GM19452 (cell line): ENCODE measurements around the gene ATP1A1.

Source experiments
- ATAC-seq: cut with Tn5 transposase; IDR thresholded peaks from one replicate; pipeline ENCODE4 v1.9.1; 2021; ENCODE audit not compliant: unreplicated experiment

The ATP1A1 gene

DNA sequence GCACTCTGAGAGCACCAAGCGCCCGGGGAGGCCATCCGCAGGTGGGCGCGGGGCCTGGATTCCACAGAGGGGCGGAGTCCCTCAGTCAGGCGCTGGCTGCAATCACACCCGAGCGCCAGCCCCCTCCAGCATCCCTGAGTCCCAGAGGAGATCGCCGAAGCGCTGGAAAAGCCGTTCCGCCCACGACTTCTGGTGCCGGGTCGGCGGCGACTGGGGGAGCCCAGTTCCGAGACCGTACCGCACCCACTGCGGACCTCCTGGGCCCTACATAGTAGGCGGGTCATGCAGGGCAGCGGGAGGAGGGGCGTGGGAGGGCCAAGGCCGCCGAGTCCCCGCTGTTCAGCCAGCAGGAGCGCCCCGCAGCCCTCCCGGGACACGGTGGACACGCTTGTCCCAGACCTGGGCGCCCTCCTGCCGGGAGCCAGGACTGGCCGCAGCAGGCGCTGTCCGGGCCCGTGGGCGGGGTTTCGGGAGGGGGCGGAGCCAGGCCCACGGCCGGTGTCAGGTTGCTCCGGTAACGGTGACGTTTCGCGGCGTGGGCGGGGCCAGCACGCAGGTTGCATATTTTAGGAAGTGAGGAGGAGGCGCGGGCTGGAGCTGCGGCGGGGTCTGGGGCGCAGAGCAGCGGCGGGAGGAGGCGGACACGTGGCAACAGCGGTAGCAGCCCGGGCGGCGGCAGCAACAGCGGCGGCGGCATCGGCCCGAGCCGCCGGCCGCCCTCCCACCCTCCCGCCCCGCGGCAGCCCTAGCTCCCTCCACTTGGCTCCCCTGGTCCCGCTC is at the start of gene ATP1A1:
Gene ATP1A1, plus strand, starts transcription at position 594 of the 780 bp plus-strand sequence. CDS start 268 bp downstream, outside the sequence.
- ATAC-seq: peak; percentile 65

DNA sequence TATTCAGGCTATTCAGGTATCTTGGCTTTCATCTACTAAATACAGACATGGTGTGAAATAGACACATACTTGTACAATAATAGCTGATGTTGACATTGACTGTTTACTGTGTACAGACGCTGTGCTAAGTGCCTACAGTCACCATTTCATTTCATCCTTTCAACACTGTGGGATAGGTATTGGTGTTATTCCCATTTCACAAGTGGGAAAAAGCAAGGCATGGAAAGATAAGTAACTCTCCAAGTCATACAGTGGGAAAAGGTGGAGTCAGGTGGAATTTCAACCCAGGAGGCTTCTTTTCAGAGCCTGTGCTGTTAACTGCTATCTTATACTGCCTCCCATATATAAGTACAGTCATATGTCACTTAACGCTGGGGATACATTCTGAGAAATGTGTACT is 49.6 kb upstream of the ATP1A1 start:
- no peak for ATAC-seq

DNA sequence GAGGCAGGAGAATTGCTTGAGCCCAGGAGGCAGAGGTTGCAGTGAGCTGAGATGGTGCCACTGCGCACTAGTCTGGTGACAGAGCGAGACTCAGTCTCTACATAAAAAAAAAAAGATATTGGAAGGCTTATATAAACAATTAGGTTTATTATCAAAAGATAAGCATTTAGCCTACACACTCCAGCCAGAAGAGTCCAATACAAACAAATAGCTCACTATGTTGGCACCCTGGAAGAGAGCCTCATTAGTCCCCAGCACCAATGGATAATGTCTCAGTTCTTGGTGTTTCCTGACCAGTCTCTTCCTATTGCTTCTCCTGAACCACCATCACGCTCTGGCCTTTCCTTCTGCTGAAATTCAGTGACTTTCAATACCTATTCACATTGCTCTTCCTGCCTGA is 48.6 kb upstream of the ATP1A1 start:
- no peak for ATAC-seq

DNA sequence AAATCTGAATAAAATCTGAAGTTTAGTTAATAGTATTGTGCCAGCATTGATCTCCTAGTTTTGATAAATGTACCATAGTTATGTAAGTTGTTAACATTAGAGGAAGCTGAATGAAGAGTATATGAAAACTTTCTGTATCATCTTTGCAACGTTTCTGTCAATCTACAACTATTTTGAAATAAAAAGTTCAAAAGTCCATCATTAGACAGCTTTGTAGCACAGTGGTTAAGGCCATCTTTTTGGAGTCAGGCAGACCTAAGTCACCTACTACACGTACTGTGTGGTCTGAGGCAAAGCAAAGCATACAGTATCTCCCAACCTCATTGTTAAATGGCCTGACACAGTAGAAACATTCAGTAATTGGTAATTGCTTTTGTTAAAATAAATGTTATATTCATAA is 47.9 kb upstream of the ATP1A1 start:
- no peak for ATAC-seq

DNA sequence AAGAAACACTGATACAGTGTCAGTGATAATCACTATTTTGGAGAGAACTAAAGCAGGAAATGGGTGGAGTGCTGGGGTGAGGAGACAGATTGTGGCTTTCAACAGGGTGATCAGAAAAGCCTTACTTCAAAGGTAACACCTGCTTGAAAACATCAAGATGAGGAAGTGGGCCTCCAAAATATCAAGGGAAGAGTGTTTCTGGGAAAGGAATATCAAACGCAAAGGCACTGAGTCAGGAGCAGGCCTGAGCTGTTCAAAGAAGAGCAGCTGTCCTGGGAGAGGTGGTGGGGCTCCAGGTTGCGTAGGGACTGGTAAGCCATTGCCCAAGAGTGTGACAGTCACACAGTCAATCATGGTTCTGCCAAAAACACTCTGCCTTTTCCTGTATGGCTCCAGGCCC is 47.1 kb upstream of the ATP1A1 start:
- no peak for ATAC-seq

DNA sequence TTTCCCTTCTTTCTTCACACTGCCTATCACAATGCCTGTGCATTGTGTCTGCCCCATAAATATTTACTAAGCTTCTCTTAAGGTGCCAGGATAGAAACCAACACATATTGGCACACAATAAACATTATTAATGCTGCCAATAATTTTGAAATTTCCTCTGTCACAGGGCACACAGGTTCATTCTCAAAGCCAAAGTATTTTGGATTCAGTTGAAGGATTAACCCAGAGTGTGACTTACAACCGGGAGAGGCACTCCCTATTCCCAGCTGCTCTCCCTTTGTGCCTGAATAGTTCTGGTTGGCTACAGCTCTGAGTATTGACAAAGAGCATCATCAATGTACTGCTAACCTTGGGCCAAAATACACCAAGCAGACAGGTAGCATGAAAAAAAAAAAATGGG is 46.6 kb upstream of the ATP1A1 start:
- ATAC-seq: no peak

DNA sequence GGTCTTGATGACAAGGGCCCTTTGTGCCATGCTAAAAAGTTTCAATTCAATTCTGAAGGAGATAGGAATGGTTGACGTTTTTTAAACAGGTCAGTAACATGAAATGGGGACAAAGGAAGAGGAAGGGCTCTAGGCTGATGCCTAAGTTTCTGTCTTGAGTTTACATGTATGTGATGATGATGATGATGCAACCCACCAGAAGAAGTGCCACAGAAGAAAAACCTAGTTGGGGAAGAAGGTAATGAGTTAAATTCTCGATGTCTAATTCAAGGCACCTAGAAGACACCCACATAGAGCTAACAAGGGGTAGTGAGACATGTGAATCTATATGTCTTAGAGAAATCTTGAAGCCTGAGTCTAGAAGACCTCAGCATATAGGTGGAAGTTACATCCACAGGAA is 44.4 kb upstream of the ATP1A1 start:
- ATAC-seq: no peak

DNA sequence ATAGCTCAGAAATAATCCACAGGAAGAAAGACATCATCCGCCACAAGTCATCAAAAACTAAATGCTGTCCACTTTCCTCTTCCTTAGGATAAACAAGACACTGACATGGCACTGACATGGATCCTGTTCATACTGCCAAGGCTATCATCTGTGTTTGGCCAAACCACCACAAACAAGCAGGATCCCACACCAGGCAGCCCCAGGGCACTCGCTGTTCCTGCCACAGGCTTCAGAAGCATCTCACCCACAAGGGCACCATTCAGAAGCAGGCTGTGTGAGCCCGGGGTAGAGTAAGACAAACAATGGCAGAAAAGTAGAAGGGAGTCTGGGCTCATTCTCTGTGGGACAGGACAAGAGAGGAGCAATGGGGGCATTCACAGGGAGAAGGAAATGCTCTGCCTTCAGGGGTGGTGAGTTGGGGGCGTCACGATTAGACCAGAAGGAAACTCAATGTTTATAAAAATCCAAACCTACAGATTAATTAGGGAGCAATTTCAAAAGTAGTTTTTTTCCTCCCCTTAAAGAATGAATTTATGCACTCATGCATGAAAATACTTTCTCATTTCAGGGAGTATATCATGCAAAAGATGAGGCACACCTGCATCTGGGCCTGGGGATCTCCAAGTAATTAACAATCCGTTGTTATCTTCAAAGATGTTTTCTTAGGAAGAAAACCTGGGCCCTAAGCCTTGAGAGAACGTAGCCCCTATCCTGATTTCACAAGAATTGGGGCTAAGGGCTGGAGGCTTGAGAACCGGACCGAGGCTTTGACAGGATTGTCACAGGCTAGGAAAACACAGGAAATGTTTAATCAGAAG is 43.3 kb upstream of the ATP1A1 start:
- no peak for ATAC-seq

DNA sequence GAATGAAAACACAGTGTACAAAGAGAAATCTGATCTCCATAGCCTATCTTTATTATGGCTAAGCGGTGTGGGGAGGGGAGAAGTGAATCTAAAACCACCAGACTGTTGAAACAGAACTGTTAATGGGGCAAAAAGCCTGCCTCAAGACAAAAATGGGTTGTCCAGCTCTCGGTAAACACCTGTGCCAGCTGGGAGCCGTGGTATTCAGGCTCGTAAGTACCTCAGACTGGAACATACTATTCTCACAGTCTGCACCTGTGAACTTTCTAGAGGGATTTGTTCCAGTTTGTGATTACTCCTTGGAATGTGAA is 42.7 kb upstream of the ATP1A1 start:
- no peak for ATAC-seq

DNA sequence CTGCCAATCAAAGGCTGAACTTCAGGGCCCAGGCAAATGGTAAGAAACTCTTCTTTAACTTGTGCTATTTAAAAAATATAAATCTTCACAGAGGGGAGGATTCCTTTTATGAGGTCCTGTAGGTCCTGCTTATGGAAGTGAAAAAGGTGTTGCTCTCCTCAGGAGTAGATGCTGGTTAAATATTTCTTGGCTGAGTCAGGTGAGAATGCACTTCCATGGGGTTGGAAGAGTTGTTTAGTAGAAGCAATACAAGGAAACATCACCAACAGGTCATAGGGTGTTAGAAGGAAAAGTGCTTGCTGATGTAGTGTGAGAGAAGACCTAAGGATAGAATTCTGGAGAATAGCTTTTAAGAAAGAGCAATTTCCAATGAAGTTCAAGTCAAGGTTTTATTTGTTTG is 42.2 kb upstream of the ATP1A1 start:
- no peak for ATAC-seq

DNA sequence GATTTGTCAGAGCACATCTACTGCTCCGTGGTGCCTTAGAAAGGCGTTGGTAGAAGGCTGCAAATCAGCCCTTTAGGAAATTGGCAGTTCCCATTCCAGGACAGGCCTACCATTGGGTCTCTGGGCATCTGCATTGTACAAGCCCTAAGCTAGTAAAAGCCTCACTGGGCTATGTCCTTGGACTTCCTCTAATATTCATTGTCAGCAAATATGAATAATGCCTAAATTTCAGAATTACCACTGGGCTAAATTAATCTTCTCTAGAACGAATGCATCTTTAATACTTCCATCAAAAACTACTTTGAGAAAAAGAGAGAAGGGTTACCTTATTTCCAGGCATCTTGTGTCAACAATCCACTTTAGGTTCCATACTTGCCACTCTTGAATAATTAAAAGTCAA is 41.5 kb upstream of the ATP1A1 start:
- no peak for ATAC-seq

DNA sequence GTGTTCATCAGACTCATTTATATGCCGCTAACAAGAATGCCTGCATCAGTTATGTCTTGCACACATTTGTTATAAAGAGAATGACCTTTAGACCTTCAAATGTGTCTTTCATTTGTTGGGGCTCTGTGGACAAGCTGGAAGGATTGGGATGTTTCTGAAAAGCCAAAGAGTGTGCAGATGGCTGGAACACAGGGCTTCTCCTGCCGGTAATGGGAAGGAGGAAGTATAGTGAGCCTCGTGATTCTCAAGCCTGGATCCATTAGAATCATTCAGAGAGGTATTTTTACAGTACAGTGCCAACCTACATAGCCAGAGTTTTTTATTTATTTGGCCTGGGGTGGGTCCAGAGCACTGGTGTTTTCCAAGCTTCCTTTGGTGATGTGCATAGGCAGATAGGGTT is 40.6 kb upstream of the ATP1A1 start:
- ATAC-seq: no peak

DNA sequence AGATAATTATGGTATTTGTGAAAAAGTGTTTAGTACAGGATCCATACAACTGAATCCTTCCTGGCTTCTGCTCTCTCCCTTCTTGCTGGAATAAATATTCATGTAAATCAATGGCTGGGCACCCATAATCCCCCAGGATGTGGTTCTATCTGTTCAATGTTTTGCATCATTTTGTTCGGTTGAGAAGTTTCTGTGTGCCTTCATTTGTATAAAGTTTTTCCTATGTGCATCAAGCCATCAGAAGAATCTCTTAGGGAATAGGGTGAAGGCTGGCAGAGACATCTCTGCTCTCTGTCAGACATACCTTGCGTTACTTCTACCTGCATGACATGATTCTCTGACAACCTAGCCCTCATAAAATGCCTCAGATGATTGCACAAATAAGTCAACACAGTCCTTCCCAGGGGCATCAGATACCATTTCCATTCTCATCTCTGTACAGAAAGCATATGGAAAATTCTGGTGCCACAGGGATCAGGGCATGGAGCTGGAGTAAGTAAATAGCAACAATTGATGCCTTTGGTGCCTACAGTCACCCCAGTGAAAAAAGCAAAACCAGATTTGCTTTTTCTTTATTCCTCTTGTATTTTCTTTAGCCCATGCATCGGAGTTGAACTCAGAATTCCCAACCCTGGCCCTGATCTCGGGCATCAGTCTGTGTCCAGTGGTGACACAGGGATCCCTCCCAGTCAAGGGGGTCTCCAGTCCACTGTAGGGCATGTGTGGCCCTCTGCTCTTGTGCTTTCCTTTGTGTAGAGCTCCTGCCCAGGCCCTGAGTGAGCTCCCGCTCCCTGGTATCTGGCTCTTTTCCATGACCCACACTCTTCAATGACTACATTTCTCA is 39.7 kb upstream of the ATP1A1 start:
- no peak for ATAC-seq

DNA sequence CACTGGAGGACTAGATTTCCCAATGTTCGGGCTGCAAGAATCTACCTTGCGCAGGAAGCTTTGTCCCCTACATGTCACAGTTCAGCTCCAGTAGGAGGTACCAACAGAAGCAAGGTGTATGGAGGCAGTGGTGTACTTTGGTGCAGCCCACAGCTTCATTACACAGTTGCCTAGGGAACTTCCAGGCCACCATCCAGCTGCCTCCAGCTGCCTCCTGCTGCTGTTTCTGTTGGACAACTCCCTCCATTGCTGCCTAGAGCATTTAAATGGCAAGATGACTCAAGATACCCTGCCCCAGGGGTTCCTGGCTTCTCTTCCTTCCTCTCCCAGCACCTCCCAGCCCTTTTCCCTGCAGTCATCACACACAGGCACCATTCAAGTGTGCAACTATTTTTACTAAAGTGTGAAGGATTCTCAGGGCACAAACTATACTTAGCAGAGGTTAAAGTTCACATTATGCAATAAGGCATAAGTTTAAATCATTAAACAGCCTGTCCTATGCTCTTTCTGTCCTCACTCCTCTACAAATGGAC is 39.0 kb upstream of the ATP1A1 start:
- ATAC-seq: no peak

DNA sequence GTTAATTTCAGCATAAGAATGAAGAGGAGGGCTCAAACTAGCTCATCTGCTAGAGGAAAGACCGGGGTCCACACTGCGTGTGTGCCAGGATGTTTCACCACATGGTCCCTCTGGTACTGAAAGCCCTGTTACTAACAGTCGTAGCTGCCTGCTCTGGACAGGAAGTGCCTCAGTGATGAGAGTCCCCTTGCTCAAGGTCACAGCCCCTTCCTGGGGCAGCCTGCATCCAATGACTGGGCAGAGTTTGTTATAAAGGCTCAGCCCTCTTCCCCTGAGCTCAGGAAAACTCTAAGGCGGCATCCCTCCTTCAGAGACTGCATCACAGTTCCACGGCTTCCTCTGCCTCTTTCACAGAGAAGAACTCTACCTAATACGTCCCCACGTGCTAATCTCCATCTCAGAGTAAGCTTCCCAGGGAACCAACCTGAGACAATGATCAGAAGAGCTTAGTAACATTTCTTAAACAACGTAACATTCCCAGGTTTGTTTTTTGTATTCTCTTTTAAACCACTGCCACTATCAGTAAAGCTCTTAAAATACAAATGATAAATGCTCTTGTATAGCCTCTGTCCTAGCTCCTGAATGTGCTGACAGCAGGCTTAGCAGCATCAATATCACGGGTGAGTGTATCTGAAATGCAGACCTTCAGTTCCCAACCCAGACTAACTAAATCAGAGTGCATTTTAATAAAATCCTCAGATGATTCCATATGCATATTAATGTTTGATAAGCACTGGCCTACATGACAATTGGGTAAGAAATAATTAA is 38.0 kb upstream of the ATP1A1 start:
- no peak for ATAC-seq

DNA sequence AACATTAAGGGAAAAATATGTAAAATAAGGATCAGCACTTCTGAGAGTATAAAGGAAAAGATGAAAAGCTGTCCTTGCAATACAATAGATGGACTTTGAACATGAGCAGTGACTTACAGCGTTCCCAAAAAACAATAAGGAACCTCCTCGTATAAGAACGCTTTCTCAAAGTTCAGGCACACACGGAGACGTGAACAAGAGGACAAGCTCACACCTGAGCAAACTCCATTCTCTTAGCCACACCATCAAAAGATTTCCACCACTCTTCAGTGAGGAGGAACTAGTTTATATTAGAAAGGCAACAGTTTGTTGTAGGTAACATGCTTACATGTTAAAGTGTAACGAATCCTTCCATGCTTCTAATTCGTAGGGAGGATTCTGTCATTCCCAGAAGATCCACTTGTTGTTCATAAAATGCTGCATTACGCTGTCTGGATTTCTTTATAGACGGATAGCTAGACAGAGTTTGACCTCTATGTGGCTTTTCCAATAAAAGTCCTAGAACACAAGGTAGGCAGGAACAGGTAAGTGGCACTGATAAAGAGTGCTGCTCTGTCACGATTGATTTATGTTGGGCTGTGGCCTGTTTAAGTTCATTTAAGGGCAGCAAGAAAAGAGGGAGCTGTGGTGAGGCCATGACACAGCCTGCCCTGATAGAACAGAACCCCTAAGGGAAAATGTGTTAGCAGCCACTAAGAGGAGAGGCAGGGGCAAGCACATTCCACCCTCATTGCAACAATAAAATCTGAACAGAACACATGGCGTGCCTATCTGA is 37.0 kb upstream of the ATP1A1 start:
- ATAC-seq: no peak

DNA sequence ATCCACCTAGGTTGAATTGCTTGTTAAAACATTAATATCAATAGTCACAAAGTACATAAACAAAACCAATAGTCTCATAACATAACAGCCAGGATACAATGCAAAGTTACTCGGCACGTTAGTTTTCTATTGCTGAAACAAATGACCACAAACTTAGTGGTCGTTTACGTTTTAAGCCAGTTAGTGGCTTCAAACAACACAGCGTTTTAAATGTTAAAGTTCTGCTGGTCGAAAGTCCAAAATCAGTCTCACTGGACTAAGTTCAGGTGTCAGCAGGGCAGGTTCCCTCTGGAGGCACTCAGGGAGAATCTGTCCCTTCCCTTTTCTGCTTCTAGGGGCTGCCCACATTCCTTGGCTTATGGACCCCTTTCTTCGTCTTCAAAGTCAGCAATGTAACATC is 35.6 kb upstream of the ATP1A1 start:
- no peak for ATAC-seq

DNA sequence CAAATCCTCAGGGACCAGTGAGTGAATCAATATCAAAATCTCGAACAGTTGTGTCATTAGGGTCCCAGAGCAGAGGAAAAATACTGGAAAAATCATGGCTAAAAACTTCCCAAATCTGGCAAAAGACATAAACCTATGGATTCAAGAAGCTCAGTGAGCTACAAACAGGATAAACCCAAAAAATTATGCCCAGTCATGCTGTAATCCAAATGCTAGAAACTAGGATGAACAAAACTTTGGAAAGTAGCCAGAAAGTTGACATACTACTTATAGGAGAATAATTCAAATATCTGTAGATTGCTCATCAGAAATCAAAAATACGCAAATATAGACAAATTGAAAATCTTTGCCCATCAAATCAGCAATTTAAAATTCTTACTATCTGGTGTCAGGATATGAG is 34.6 kb upstream of the ATP1A1 start:
- ATAC-seq: no peak

DNA sequence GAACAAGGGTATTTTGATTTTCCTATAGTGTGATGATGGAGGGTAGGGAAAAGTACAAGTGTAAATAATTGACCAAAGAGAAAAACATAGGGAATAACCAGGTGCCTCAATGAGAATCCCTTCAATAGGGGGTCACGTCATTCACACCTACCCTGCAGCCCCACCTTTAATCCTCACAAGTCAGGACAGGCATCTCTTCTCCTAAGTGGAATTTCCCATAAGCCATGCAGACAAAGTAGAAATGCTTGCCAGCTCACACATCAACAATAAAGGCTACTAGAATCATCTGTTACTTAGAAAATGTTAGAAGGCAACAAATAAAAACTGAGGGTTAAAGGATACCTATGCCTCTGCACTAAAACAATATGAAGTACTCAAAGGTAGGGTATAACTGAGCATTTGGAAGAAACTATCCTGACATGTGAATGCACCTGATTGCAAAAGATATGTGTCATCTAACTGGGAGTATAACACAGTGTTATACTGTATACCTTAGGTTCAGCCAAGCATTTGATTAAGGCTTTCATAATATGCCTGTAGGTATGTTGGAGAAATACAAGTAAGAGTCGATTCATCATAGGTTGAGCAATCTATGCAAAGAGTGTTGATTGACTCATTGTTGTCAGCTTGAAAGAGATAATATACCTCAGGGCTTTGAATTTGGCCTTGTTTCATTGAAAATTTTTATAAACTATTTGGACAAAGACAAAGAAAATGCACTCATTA is 32.4 kb upstream of the ATP1A1 start:
- ATAC-seq: no peak
